Epithelial cell of umbilical artery (primary cell): ENCODE results near the gene SLC2A4RG. TPM values are rescaled to one million over a fixed set of nuclear protein-coding genes. Genes with fewer than 3 reads are reported as not detected.

Experiments
- total RNA-seq: library from RNA; depleted of rRNA; stranded (reverse); fragments of >200 nt; gene quantifications from 2 replicates; pipeline ENCODE4 v1.2.3, GENCODE V29; 2014

SLC2A4RG gene
- 9.1 and 10.4 TPM in 2 replicates for total RNA-seq

DNA sequence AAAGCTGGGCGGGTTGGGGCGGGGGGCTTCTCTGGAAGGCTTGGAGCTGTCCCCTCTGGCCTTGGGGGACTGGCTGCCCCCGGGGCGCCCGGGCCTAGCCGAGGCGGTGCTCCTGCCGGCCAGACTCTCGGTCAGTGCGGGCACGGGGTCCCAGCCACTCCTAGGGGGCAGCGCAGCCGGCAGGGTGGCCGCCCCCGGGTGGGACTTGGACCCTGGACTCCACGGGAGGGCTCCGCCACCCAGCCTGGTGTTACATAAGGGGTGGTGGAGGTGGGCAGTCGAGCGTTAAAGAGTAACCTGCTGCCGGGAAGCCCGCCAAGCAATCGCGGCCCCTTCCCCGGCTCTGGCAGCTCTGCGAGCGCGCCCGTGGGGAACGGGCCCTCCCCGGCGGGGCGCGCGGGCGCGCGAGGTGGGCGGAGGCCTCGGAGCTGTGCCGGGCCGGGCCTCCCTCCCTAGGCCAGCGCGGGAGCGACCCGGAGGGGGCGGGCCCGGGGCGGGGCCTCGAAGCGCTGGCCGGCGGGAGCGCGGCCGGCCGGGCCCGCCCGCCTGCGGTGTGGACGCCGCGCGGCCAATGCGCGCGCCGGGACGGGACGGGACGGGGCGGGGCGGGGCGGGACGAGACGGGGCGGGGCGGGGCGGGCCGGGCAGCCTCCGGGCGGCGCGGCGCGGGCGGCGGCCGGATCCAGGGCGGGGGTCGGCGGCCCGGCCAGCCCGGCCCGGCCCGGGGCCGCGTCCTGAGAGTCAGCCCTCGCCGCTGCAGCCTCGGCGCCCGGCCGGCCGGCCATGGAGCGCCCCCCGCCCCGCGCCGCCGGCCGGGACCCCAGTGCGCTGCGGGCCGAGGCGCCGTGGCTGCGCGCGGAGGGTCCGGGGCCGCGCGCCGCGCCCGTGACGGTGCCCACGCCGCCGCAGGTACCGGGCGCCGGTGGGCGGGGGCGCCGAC is at the start of gene SLC2A4RG:
Gene SLC2A4RG (plus strand): TSS at position 647 of the 940 bp plus-strand sequence. CDS start 137 bp downstream, at position 784.

DNA sequence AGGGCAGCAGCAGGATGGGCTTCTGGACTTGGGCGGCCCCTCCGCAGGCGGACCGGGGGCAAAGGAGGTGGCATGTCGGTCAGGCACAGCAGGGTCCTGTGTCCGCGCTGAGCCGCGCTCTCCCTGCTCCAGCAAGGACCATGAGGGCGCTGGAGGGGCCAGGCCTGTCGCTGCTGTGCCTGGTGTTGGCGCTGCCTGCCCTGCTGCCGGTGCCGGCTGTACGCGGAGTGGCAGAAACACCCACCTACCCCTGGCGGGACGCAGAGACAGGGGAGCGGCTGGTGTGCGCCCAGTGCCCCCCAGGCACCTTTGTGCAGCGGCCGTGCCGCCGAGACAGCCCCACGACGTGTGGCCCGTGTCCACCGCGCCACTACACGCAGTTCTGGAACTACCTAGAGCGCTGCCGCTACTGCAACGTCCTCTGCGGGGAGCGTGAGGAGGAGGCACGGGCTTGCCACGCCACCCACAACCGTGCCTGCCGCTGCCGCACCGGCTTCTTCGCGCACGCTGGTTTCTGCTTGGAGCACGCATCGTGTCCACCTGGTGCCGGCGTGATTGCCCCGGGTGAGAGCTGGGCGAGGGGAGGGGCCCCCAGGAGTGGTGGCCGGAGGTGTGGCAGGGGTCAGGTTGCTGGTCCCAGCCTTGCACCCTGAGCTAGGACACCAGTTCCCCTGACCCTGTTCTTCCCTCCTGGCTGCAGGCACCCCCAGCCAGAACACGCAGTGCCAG is 42.8 kb upstream of the SLC2A4RG start, which contains the start of gene TNFRSF6B:
Gene TNFRSF6B (plus strand): TSS at position 25 of the 729 bp plus-strand sequence. CDS start 116 bp downstream, at position 141.

GRCh38 chr20:63707558-63708300 is 31.8 kb upstream of the SLC2A4RG start, which contains the start of the genes ARFRP1 and ZGPAT:
Gene ARFRP1, minus strand, starts transcription at chr20:63707976. Its CDS starts 885 bp downstream, at chr20:63707091.
Gene ZGPAT, plus strand, starts transcription at chr20:63708039. Its CDS starts 542 bp downstream, at chr20:63708581.

DNA sequence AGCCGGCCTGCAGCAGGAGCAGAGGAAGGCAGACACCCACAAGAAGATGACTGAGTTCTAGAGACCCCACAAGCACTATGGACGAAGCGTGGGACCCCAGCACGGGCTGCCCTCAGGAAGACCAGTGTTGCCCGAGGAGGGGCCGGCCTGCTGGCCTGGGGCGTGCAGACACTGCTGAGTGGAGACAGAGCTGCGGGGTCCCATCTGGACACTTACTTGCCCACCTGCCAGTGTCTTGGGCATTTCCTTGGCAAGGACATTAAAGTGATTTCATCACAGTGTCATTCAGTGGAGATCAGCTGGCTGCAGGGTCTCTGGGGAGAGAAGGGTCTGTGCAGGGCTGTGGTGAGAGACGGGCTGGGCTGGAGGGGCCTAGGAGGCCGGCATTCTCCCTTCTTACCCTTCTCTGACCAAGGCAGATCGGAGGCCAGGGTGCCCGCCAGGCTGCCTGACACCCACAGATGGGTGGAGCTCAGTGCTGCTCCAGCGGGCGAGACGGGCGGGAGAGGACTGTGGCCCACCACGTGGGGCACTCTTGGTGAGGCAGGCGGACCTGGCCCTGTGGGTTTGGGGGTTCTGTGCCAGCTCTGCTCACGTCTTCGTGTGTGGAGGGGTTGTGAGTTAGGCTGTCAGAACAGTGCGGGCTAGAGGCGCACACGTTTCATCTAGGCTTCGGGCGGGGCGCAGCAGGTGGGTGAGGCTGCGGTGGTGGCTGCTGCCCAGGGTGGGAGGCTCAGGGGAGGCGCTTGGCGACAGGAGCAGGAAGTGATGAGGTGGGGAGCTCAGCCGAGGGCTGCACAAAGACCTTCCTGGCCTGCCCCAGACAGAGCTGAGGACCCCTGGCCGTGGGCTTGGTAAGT is 3.5 kb upstream of the SLC2A4RG start, which contains the start of gene LIME1:
Gene LIME1 (plus strand): TSS at position 806 of the 860 bp plus-strand sequence. CDS start 886 bp downstream, outside the sequence.

Other genes with a start within 250 kb of the SLC2A4RG start
- 0.46 and 3.6 TPM in 2 replicates for gene EEF1A2, start 240.7 kb upstream of the SLC2A4RG start, total RNA-seq
- gene PPDPF, start 219.0 kb upstream of the SLC2A4RG start, total RNA-seq, result 13.0 and 17.5 TPM in 2 replicates
- not detected in 2 replicates for gene PTK6, start 202.4 kb upstream of the SLC2A4RG start, total RNA-seq
- not detected in 2 replicates for gene SRMS, start 192.0 kb upstream of the SLC2A4RG start, total RNA-seq
- 0.15 and 1.3 TPM in 2 replicates for gene FNDC11, start 185.6 kb upstream of the SLC2A4RG start, total RNA-seq
- gene HELZ2, start 165.5 kb upstream of the SLC2A4RG start, total RNA-seq, result 45.8 and 199 TPM in 2 replicates
- 7.0 and 7.1 TPM in 2 replicates for gene GMEB2, start 112.7 kb upstream of the SLC2A4RG start, total RNA-seq
- gene STMN3, start 86.4 kb upstream of the SLC2A4RG start, total RNA-seq, result 0.32 and 0.76 TPM in 2 replicates
- 8.4 and 11.2 TPM in 2 replicates for gene RTEL1, start 81.5 kb upstream of the SLC2A4RG start, total RNA-seq
- gene TNFRSF6B, start 43.1 kb upstream of the SLC2A4RG start, total RNA-seq, result 7.1 and 41.5 TPM in 2 replicates
- gene ARFRP1, start 31.8 kb upstream of the SLC2A4RG start, total RNA-seq, result 31.2 and 41.9 TPM in 2 replicates
- gene ZGPAT, start 31.7 kb upstream of the SLC2A4RG start, total RNA-seq, result 20.5 and 24.8 TPM in 2 replicates
- gene LIME1, start 3.1 kb upstream of the SLC2A4RG start, total RNA-seq, result 1.3 and 4.3 TPM in 2 replicates
- 2.9 and 4.9 TPM in 2 replicates for gene ZBTB46, start 91.5 kb downstream of the SLC2A4RG start, total RNA-seq
- not detected in 2 replicates for gene ABHD16B, start 121.7 kb downstream of the SLC2A4RG start, total RNA-seq
- 114 and 127 TPM in 2 replicates for gene TPD52L2, start 125.5 kb downstream of the SLC2A4RG start, total RNA-seq
- 63.2 and 67.9 TPM in 2 replicates for gene DNAJC5, start 155.3 kb downstream of the SLC2A4RG start, total RNA-seq
- gene UCKL1, start 216.6 kb downstream of the SLC2A4RG start, total RNA-seq, result 22.9 and 28.9 TPM in 2 replicates
- gene ZNF512B, start 230.2 kb downstream of the SLC2A4RG start, total RNA-seq, result 6.5 and 8.2 TPM in 2 replicates
- 2.6 TPM in 2 replicates for gene SAMD10, start 239.9 kb downstream of the SLC2A4RG start, total RNA-seq
- 61.7 and 62.0 TPM in 2 replicates for gene PRPF6, start 241.4 kb downstream of the SLC2A4RG start, total RNA-seq